Measurements from ENCODE around the gene RARRES1.

RARRES1 gene

GRCh38 chr3:158731938-158732855 is at the start of gene RARRES1:
Gene RARRES1 (minus strand): TSS chr3:158732457. CDS start chr3:158732415, 42 bp downstream.
- DNase-seq (ENCODE audit: low read depth in 2 of 2, low spot score in 1 of 2) = no peak

GRCh38 chr3:158781849-158782248 is 49.6 kb upstream of the RARRES1 start:
- no peak for DNase-seq (ENCODE audit: low read depth in 2 of 2, low spot score in 1 of 2)

- DNase-seq (ENCODE audit: low read depth in 2 of 2, low spot score in 1 of 2) = no peak
Measured at GRCh38 chr3:158781191-158781590, 48.9 kb upstream of the RARRES1 start.

- DNase-seq (ENCODE audit: low read depth in 2 of 2, low spot score in 1 of 2) = no peak
Measured at GRCh38 chr3:158780766-158781165, 48.5 kb upstream of the RARRES1 start.

- DNase-seq (ENCODE audit: low read depth in 2 of 2, low spot score in 1 of 2) = no peak
Measured at GRCh38 chr3:158777161-158777873, 45.1 kb upstream of the RARRES1 start.

- no peak for DNase-seq (ENCODE audit: low read depth in 2 of 2, low spot score in 1 of 2)
Measured at GRCh38 chr3:158776531-158776930, 44.3 kb upstream of the RARRES1 start.

GRCh38 chr3:158775426-158776410 is 43.5 kb upstream of the RARRES1 start:
- DNase-seq (ENCODE audit: low read depth in 2 of 2, low spot score in 1 of 2) = no peak

- no peak for DNase-seq (ENCODE audit: low read depth in 2 of 2, low spot score in 1 of 2)
Measured at GRCh38 chr3:158774965-158775364, 42.7 kb upstream of the RARRES1 start.

GRCh38 chr3:158773845-158774830 is 41.9 kb upstream of the RARRES1 start:
- no peak for DNase-seq (ENCODE audit: low read depth in 2 of 2, low spot score in 1 of 2)

- no peak for DNase-seq (ENCODE audit: low read depth in 2 of 2, low spot score in 1 of 2)
Measured at GRCh38 chr3:158773166-158773565, 40.9 kb upstream of the RARRES1 start.

GRCh38 chr3:158771982-158772381 is 39.7 kb upstream of the RARRES1 start:
- no peak for DNase-seq (ENCODE audit: low read depth in 2 of 2, low spot score in 1 of 2)

GRCh38 chr3:158771577-158771976 is 39.3 kb upstream of the RARRES1 start:
- no peak for DNase-seq (ENCODE audit: low read depth in 2 of 2, low spot score in 1 of 2)

GRCh38 chr3:158770741-158771350 is 38.6 kb upstream of the RARRES1 start:
- DNase-seq (ENCODE audit: low read depth in 2 of 2, low spot score in 1 of 2) = no peak

GRCh38 chr3:158769952-158770740 is 37.9 kb upstream of the RARRES1 start:
- DNase-seq (ENCODE audit: low read depth in 2 of 2, low spot score in 1 of 2) = no peak

- no peak for DNase-seq (ENCODE audit: low read depth in 2 of 2, low spot score in 1 of 2)
Measured at GRCh38 chr3:158769549-158769948, 37.3 kb upstream of the RARRES1 start.

- DNase-seq (ENCODE audit: low read depth in 2 of 2, low spot score in 1 of 2) = no peak
Measured at GRCh38 chr3:158768881-158769543, 36.8 kb upstream of the RARRES1 start.

GRCh38 chr3:158768361-158768787 is 36.1 kb upstream of the RARRES1 start:
- DNase-seq (ENCODE audit: low read depth in 2 of 2, low spot score in 1 of 2) = no peak

- DNase-seq (ENCODE audit: low read depth in 2 of 2, low spot score in 1 of 2) = no peak
Measured at GRCh38 chr3:158766364-158766763, 34.1 kb upstream of the RARRES1 start.
